Fibroblast of lung (primary cell): ENCODE data around the gene RASA3.

Source experiments
- CTCF ChIP-seq, 2 donors: IDR thresholded peaks in 1 of 2; conservative IDR thresholded peaks in 1 of 2; 1 replicate in 1 of 2; 2 replicates in 1 of 2; pipeline ENCODE4 v1.5.1; 2011 to 2012; ENCODE audit warnings: low read length in 2 of 2, control low read depth in 1 of 2, inconsistent platforms in 1 of 2, low read depth in 1 of 2, mild to moderate bottlenecking in 1 of 2
- EZH2 ChIP-seq: IDR thresholded peaks from 2 replicates; pipeline ENCODE4 v1.5.1; 2012; ENCODE audit warnings: low read length, control low read depth, mild to moderate bottlenecking; ENCODE audit errors: missing control alignments

DNA sequence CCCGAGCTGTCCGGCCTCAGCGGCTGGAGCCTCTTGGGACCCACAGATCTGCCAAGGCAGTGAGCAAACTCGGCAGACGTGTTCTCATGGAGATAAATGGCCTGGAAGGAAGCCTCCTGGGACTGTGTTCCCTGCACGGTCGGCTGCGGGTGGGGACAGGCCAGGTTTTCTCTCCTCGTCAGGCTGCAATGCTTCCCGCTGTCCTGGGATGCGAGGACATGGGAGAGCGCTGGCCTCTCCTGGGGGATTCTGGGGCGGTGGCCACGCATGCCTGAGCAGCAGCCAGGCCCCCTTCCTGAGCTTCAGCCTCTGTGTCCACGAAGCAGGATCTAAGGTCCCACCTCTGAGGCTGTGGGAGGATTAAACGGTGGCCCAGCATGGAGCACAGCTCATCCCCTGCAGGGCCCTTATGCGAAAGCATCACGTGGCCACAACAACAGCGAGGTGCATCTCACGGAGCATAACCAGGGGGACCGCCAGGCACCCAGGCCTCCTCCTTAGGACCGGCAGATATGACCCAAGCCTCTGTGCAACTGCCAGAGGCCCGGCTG is 137.3 kb downstream of the RASA3 start:
- TF ChIP-seq CTCF (conservative IDR thresholded peaks at IDR 0.05 in 1 of 2, IDR thresholded peaks at IDR 0.05 in 1 of 2; ENCODE audit: low read depth in 1 of 2, low read length in 2 of 2) (no peak), EZH2 (no peak)
